DMS153 (cell line): ENCODE measurements around the gene HNRNPH3.

ENCODE experiments used
- DNase-seq: peaks from one replicate; lab custom pipeline; 2025; lab: John Stamatoyannopoulos, UW

The HNRNPH3 gene

DNA sequence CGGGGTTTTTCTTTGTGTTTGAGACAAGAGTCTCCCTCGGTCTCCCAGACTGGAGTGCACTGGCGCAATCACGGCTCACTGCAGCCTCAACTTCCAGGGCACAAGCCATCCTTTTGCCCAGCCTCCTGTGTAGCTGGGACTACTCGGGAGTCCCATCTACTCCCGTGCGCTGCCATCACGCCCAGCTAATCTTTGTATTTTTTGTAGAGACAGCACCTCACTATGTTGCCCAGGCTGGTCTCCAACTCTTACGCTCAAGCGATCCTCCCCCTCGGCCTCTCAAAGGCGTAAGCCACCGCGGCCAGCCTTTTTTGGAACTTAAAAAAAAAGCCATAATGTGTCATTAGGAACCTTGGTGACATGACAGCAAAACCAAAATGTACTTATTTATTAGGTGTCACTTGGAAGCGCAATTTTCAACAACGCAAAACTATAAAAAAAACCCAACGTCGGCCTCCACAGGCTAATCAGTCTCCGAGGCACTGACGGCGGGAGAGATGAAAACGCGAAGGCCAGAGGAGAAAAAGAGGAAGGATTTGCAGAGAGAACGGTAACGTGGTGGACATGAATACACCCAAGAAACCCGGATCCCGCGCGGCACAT, 911 bp upstream of the HNRNPH3 start:
- DNase-seq: peak; percentile 43

DNA sequence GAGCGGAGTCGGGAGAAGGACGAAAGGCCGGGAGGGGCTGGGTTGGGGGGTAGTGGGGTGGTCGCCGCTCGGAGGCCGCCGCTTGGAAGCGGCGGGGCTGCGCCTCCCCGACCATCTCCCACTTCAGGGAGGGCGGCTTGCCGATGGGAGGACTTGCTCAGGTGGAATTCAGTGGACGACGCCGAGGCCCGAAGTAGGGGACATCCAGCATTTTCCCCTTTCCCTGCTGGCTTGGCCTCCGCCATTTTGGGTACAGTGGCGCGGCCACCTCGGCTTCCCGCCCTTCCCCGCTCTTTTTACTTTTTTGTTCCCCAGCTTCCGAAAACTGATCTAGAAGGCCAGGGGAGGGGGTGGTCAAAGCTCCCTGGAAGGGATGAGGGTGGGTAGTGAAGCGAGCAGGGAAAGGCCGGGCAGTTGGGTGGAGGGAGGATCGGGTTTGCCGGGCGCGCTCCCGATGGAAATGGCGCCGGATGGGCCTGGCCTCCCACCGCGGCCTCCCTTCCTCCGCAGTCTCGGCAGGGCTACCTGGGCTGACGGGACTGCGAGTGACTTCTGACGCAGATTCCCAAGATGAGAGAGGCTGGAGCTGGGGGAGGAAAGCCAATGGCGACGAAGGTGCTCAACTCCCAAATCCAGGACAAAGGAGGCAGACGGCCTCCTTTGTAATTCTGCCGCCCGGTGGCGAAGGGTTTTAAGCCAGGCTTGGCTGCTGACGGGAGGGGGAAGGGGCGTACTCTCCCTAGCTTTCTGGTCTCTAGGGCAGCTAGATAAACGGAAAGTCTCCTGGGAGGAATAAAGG, 594 bp downstream of the HNRNPH3 start, which contains the start of gene PBLD:
Gene PBLD (minus strand): TSS at position 670 of the 799 bp plus-strand sequence. CDS start 26,084 bp downstream, outside the sequence.
- peak; percentile 75 for DNase-seq

DNA sequence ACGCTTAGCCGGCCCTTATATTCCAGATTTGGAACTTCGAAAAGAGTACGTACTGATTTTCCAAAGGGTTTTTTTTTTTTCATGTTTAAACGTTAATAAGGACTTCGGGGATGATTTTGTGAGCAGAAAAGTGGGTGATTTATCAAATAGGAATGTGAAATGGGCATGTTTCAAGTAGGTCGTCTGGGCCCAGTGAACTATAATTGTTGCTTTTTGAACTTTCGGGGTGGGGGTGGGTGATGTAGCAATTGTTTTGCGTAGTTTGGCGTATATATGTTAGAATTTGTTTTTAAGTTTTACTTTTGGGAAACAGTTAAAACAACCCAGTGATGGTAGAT, 1.2 kb downstream of the HNRNPH3 start:
- no peak for DNase-seq

DNA sequence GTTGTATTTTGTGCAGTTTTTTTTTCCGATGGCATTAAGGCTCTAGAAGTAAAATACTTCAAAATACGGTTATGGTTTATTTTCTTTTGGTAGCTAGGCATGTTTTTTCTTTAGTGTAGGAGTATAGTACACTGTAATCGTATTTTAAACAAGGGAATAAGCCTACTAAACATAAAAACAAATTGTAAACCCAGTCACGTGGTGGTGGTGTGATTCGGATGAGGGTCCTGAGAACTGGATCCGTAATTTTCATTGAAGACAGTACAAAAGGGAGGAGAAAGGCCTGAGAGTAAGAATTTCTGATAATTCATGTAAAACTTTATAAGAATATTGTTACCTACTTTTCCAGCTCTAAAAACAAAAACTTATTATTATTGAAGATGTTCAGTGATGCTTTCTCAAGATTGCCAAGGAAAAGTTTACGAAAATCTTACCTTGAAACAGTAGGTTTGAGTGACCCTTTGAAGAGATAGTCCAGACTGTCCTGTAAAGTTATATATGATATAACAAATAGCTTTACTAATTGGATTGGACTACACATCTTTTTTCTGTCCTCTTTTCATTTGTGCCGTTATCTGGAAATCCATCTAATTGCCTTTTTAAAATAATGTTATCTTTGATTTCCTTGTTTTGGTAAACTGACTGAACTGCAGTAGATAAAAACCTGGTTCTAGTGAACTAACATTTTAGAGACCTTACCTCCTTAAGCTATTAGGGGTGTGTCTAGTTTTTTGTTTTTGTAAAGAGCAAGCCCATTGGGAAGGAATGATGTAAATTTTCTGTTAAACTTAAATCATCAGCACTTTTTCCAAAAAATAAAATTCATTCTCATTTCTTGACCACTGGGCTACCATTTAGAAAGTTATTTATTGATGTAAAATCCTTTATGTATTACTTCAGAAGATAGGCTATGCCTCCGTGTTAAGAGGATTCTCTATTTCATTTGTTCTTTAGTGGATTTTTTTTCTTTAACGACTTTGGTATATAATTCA, 1.9 kb downstream of the HNRNPH3 start:
- DNase-seq: no peak

DNA sequence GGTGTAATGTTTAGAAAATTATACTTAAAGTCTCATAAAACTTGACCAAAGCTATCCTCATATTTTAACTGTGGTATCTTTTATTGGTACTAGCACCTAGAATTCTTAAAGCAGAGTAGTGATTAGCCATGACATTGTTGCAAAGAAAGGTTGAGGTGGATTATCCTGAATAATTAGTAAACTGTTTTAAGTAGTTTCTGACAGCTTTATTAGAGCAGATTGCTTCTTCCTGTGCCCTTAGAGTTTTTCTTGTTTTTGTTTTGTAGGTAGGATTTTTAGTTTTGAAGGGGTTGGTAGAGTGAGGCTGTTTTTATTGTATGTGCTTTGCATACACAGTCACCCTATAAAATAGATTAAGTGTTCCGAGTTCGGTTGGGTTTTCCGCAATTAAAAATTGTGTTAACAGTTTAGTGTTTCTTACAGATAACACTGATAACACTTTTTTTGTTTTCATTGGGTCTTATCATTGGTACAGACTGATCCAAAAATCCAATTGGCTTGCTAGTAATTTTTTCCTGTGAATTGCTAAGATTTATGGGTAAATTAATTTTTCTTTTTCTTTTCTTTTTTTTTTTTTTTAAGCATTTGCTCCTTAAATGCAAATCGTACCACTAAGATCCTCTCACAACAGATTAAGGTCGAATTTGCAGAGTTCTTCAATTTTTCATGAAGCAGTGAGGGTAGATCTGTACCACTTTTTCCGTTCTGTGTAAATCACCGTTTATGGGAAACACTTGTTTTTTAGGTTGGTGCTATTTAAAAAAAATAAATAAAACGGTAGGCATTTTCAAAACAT, 3.0 kb downstream of the HNRNPH3 start:
- DNase-seq: no peak

DNA sequence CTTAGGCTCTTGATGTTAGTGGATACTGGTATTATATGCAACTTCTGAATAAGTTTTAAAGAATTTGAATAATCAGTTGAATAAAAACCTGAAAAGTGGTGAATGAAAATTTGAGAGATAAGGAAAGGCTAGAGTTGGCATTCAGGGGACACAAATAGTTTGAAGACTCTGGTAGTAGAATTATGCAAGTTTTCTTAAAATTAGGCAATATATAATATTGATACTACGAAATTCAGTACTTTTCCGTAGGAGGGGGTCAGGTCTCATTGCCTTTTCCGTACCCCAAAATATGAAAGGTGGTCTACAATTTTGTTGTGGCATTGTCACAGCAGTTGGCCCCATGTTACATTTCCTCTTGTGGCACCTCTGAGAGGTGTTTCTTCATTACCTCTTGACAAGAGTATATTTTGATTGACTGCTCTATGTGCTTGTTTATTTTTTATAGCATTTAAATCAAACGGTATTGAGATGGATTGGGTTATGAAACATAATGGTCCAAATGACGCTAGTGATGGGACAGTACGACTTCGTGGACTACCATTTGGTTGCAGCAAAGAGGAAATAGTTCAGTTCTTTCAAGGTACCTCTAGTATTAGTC, 5.0 kb downstream of the HNRNPH3 start:
- no peak for DNase-seq

DNA sequence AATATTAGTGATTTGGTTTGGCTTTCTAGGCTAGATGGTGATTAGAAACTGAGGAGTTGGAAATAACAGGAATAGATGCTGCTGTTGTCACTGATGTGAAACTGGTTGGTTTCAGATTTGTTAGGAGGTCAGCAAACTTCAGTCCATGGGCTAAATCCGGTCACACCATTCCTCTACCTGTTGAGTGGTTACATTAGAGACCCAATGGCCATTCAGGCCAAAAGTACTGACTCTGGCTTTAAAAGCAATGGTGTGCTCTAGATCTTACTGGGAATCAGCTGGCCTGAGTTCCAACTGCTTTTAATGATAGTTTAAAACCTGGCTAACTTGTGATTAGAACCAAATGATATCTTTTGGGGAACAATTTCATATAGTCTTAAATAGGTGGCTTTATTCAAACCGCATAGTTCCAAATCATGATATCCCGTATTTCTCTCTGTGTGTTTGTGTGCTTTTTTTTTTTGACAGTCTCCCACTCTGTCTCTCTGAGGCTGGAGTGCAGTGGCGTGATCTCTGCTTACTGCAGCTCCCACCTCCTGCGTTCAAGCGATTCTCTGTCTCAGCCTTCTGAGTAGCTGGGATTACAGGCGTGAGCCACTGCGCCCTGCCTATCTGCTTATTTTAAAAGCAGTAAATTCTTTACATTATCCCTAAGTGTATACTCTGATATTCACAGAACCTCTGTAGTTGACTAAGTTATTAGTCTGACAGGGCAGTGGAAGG, 8.7 kb downstream of the HNRNPH3 start:
- no peak for DNase-seq

DNA sequence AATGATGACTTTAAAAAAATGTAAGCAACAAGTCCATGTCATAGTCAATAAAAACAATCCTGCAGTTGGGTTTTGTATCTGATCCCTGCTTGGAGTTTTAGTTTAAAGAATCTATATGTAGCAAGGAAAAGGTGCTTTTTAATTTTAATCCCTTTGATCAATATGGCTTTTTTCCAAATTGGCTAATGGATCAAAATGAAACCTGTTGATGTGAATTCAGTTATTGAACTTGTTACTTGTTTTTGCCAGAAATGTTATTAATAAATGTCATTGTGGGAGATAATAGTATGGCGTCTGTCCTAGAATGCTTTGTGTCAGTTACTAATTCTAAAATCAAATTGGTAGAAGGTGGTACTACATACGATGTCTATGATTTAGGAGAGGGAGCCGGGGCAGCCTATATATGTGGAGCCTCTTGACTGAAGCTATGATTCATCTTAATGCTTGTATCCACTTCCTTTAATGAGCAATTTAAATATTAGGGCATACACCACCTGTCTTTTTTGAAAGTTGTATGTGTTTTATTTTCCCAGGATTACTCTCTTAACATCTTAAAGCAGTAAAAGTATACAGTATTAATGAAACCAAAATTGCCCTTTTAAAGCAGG, 11.1 kb downstream of the HNRNPH3 start:
- DNase-seq: no peak

DNA sequence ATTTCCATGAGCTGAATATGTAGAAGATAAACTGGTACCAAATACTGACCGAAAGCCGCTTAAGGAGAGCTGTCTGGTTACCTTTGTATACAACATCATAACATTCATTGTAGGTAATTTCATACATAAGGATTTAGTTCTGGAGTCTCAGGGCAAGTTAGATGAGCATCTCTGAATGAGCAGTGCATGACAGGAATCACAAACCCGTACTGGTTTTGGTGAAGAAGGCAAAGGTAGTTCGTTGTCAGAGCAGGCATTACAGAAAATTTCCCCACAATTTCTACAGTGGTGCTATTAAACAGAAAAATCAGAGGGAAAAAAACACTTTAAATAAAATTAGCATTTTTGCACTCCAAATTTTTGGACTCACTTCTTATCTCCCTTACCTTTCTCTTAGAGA, 13.8 kb downstream of the HNRNPH3 start:
- no peak for DNase-seq

DNA sequence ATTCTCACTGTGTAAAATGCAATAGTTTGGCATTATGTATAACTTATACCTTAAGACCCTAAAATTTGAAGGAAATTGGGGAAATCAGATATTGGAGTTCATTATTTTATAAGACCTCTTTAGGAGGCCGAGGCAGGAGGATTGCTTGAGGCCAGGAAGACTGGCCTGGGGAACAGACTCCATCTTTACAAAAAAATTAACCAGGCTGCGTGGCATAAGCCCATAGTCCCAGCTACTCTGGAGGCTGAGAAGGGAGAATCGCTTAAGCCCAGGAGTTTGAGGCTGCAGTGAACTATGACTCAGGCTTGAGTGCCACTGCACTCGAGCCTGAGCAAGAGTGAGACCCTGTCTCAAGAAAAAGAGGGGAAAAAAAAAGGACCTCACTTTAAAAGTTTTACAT, 14.9 kb downstream of the HNRNPH3 start:
- DNase-seq: no peak

DNA sequence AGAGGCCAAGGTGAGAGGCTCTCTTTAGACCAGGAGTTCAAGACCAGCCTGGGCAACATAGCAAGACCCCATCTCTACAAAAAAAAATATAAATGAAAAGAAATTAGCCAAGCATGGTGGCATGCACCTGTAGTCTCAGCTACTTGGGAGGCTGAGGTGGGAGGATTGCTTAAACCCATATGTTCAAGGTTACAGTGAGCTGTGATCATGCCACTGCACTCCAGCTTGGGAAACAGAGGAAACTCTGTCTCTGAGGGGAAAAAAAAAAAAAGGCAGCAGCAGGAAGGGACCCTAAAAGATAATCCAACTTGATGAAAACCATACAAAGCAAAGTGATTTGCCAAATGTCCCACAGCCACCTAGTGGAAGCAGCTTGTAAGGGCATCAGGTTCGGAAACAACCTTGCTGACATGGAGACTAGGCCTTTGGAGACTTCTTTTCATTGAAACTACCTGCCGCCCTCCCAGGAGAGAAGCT, 16.4 kb downstream of the HNRNPH3 start:
- DNase-seq: no peak

DNA sequence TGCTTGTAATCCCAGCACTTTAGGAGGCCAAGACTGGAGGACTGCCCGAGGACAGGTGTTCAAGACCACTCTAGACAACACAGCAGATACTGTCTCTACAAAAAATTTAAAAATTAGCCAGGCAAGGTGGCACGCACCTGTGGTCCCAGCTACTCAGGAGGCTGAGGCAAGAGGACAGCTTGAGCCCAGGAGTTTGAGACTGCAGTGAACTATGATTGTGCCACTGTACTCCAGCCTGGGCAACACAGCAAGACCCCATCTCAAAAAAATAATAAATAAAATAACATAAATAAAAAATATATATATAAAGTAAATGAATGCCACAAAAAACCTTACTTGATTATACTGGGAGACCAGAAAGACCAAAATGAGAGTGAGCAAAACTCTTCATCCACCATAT, 21.7 kb downstream of the HNRNPH3 start:
- DNase-seq: no peak

DNA sequence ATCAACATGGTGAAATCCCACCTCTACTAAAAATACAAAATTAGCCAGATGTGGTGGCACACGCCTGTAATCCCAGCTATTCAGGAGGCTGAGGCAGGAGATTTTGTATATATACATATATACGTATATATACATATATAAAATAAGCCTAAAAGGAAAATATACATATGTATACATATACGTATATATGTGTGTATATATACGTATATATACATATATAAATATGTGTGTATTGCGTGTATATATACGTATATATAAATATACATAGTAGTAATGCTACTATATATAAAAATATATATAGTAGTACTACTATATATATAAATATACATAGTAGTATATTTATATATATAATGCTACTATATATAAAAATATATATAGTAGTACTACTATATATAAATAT, 27.3 kb downstream of the HNRNPH3 start:
- no peak for DNase-seq

DNA sequence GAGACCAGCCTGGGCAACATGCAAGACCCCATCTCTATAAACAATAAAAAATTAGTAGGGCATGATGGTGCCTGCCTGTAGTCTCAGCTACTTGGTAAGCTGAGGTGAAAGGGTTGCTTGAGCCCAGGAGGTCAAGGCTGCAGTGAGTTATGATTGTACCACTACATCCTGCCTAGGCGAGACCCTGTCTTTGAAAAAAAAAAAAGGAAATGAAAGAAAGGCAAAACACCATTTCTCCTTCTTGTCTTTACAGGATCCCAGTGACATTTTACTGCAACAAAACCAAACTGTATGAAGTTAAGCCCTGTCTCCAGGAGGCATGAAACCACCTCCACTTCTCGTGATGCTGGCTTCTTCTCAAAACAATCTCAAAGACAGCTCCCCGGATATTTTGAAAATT, 30.7 kb downstream of the HNRNPH3 start:
- DNase-seq: no peak

DNA sequence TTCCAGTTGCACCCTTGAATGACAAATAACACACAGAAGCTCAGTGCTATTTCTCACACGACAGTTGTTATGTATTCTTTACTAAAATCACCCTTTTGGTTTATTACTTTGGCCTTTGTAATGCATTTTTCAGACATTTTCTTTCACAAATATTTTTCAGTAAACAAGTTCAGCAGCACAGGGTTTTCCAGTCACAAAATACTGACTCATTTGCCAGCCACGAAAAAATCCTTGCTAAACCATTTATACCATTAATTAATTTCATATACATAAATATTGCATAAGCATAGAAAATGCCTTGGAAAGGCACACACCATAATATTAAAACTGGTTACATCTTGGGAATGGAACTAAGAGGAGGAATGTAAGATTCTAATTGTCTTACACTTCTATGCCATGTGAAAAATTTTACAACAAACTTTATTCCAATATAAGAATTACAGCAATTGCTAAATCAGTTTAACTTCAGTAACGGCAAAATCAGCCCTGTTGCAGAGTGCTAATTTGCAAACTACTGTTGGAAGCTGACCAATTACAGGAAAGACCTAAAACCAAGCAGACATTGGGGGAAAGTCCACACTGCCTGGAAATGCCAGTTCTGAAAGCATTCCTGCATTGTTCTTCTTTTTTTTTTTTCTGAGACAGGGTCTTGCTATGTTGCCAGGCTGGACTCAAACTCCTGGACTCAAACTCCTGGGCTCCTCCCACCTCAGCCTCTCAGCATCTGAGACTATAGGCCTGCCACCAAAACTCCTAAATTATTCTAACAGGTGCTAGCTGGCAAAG, 32.4 kb downstream of the HNRNPH3 start:
- no peak for DNase-seq

DNA sequence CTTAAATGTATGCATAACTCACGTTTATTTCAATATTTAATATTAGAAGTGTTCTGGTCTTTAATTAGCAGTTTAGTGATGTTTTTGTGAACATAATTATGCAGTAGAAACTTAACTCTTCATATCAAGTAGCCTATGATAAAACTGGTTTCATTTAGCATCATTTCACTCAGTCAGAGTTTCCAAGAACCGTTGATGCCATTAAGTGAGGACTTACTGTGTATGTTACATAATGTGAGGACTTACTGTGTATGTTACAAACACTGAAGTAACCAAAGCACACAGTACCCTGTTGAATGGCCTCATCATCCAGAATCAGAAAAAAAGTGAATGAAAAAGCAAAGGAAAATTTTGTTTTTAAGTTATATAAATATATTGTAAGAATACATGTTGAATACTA, 33.7 kb downstream of the HNRNPH3 start:
- DNase-seq: no peak

DNA sequence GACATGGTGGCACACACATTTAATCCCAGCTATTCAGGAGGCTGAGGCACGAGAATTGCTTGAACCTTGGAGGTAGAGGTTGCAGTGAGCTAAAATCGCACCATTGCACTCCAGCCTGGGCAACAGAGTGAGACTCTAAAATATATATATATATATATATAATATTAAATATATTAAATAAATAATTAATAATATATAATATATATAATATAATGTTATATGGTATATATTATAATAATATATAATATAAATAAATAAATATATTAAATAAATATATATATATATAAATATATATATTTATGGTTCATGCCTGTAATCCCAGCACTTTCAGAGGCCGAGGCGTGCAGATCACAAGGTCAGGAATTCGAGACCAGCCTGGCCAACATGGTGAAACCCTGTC, 34.7 kb downstream of the HNRNPH3 start:
- no peak for DNase-seq

DNA sequence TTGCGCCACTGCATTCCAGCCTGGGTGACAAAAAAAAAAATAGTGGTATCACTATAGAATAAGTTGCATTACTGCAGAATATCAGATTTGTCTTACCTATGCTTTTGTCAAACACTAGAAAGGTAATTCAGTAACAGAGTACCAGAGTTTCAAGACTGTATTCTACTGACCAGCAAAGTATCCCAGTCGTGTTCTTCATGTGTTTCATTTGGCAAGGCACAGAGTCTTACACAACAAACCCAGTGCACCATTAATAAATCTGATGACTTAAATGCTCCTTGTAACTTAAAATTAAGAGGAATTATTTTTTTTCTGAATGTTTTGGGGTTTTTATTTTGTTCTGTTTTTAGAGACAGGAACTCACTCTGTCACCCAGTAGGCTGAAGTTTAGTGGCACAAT, 35.3 kb downstream of the HNRNPH3 start:
- no peak for DNase-seq

DNA sequence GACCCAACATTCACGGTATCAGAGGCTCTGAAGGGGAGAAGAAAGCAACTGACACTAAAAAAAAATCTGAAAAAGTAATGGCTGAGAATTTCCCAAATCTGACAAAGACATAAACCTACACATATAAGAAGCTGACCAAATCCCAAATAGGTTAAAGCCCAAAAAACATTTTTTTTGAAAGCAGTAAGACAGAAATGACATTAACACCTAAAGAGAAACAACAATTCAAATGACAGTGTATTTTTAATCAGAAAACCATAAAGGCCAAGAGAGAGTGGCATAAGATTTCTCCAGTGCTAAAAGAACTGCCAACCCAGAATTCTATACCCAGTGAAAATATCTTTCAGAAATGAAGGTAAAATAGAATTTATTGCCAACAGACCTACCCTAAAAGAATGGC, 39.7 kb downstream of the HNRNPH3 start:
- DNase-seq: no peak
